Stimulated activated CD8-positive, alpha-beta memory T cell treated with anti-CD3 and anti-CD28 coated beads, Interleukin-12 subunit alpha, Interleukin-12 subunit beta, amount 100 ng/mL, for 24 hours (primary cell): Measurements from ENCODE around the gene POLR3K.

Experiments
- DNase-seq: peaks from one replicate; pipeline ENCODE4 v3.0.0-alpha.2; 2020; ENCODE audit errors: extremely low read depth

The POLR3K gene

GRCh38 chr16:78444-79150 is 25.2 kb upstream of the POLR3K start:
- no peak for DNase-seq

DNA sequence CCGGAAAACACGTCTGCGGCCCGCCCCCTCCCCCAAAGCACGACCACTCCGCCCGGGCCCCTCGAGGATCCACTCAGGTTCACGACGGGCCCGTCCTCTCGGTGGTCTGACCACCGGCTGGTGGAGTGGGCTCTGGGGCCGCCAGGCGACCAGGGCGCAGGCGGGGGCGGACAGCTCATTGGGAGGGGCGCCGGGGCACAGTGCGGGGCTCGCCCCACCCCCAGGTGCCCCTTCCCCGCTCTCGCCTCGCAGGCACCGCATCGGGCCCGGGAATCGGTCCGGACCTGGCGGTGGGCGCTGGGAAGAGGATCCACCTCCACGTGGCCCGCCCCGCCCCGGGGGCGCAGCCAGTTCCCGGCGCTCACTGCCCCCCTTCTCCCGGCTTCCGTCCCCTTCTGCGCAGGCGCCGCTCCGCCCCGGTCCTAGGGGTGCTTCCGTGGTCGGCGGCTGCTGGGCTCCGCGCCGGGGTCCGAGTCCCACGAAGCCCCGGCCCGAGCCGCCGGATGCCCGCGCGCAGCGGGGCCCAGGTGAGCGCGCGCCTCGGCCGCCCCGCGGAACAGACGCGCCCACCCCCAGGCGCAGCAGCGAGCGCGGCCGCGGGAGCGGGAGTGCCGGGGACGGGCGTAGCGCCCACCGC is 24.5 kb upstream of the POLR3K start, which contains the start of gene MPG:
TSS of gene MPG (plus strand) at position 419 of the 637 bp plus-strand sequence. CDS start at position 504, 85 bp downstream.
- peak; percentile 59 for DNase-seq

DNA sequence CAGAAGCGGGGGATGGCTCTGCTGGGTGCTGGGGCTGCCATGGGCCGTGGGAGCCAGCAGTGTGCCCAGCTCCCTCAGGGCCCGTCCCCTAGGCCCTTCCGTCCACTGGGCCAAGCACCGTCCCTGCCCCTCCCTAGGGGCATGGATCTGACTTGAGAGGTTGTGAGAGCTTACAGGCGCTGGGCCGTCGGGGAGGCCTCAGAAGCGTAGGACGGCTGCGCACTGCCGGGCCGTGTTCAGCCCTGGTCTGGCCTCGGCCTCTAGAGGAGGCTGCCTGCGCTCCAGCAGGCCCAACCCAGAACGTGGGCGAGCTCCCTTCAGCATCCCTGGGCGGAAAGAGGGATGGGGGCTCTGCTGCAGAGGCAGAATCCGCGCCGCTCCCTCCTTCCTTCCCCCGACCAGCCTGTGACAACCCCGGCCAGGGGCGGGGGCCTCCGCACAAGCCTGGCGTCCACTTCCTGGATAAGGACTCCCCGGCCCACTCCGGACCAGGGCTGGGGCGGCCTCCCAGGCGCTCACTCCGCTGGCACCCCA is 23.9 kb upstream of the POLR3K start:
- no peak for DNase-seq

GRCh38 chr16:76535-77272 is 23.3 kb upstream of the POLR3K start:
- no peak for DNase-seq

DNA sequence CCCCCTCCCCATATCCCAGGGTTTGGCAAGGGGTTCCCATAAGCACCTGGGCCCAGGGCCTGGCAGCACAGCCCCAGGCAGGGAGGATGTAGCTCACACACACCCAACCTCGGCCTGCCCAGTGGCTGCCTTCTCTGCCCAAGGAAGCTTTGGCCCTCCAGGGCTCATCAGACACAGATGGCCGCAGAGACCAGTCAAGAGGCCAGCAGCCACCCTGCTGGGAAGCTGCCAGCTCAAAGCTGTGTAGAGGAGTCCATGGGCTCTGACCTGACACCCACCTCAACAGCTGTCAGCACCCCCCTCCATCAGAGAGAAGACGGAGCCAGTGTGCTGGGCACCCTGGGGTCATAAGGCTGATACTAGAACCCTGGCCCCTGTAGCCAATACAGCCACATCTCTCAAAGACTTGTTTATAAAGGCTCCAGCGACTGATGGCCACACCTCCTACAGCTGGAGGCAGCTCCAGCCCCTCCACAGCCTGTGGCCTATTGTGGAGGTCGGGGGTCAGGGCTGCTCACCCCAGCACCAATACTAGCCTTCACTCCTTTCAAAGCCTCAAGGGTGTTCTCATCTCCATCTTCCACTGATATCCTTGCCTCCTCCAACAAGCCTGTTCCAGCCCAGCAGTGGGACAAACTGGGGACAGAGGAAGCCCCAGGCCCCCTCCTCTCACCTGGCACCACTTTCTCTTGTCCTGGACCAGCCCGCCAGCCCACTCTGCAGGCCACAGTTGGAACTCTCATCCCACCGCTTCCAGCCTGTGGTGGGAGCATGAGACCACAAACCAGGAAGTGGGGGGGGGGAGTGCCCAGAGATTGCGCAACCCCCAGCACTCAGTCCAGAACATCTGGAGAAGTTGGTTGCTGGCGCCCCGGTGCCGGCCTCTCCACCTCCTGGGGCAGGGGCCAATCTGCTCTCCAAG is 22.4 kb upstream of the POLR3K start:
- DNase-seq: no peak

DNA sequence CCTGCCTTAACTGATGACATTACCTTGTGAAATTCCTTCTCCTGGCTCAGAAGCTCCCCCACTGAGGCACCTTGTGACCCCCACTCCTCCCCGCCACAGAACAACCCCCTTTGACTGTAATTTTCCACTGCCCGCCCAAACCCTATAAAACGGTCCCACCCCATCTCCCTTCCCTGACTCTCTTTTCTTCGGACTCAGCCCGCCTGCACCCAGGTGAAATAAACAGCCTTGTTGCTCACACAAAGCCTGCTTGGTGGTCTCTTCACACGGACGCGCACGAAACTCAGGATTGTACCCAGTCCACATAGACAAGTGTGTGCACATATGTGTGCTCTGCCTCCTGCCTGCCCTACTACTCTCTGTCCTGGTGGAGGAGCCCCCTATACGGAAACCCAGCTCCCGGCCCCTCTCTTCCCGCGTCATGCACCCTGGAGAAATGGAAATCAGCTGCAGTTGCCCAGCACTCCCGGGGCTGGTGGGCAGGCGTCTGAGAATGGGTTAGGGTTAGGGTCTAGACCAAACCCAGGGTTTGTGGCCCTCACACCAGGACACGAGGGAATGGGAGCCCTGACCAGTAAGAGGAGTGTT is 21.4 kb upstream of the POLR3K start:
- DNase-seq: no peak

DNA sequence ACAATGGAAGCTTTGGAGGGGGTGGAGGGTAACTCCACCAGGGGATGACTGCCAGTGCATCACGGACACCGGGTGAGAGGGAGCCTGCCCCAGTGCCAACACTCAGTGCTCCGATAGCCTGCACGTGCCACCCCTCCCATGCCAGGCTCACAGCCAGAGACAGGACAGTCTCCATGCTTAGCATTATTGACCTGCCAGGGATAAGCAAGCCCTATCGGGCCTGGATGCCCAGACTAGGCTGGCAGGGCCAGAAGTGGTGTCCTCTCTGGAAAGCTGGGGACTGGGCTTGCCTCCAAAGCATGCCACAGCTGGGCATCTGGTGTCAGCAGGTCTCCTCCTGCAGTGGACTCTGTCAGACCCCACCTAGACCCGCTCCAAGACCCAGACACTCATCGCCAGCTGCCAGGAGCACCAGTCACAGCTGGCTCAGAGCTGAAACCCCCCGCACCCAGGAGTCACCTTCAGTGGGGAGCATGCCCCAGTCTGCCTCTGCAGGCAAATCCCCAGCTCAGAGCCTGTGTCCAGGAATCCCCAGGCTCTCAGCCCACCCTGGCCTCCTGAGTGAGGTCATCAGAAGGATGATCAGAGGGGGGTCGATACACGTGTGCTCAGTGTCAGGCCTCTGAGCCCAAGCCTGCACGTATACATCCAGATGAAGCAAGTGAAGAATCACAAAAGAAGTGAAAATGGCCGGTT is 20.8 kb upstream of the POLR3K start:
- no peak for DNase-seq

GRCh38 chr16:72561-73548 is 19.4 kb upstream of the POLR3K start, which contains the start of gene RHBDF1:
TSS of gene RHBDF1 (minus strand) at chr16:72631. CDS start at chr16:65015, 7,616 bp downstream.
- no peak for DNase-seq

DNA sequence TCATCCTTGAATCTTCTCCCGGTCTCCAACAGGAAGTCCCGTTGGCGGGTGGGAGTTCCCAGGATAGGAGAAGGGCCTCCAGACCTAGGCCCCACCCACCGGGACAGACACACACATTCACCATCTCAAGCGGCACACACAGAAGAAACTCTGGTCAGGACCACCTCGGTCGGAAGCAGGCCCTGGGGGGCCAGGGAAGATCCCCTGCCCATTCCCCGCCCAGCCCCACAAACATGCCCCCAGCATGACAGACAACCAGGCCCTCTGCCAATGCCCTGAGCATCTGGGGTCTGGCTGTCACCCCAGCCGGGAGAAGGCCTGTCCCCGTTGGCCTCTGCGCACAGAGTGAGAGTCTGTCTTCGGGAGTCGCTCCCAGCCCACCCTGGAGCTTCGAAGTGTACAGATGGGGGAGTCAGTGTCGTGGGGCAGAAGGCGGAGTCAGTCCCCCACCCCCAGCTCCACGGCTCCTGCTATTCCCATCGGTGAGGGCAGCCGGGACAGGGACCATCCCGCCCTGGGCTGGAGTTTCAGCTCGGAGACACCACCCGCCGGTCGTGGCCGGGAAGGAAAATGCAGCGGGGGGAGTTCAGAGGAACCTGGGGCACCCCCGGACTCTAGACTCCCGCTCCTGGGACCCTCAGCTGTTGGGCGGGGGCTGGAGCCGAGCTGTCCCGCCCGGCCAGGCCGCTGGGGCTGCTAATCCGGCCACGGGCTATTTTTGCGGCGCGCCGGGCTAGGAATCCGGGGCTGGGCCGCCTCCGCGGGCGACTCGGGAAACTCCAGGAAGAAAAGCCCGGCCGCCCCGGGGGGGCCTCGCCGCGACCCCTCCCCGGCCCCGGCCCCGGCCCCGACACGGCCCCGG is 18.4 kb upstream of the POLR3K start:
- DNase-seq: no peak

- no peak for DNase-seq
Observed at GRCh38 chr16:71210-71539, 17.8 kb upstream of the POLR3K start.

- no peak for DNase-seq
Observed at GRCh38 chr16:69181-69580, 15.8 kb upstream of the POLR3K start.

- DNase-seq: no peak
Observed at GRCh38 chr16:67884-68789, 14.7 kb upstream of the POLR3K start.

- no peak for DNase-seq
Observed at GRCh38 chr16:67183-67791, 13.9 kb upstream of the POLR3K start.

- no peak for DNase-seq
Observed at GRCh38 chr16:66309-67182, 13.1 kb upstream of the POLR3K start.

DNA sequence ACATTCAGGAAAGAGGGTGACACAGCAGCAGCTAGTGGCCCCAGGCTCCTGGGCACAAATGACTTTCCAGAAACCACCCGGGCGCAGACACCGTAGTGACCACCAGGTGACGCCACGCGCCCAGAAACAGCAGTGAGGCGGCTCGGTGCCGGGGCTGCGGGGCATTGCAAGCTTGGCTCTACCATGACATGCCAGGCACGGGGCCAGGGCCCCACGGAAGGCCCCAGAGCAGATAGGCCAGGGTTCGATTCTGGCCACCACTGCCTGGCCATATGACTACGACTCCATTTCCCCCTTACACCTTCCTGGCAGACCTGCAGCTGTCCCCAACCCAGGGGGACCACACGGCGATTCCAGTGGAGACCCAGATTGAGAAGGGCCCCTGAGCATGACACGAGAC is 12.3 kb upstream of the POLR3K start:
- peak; percentile 58 for DNase-seq

GRCh38 chr16:64914-65255 is 11.5 kb upstream of the POLR3K start:
- no peak for DNase-seq
